ENCODE results near the gene INTS13. TPM values are rescaled to one million over a fixed set of nuclear protein-coding genes. Genes with fewer than 3 reads are reported as not detected.
A peak's percentile ranks its signal among the peaks of the same experiment; 100 is the strongest.

The INTS13 gene
- total and polyA plus RNA-seq, 2 donors (not counting 1 experiment from before 2014, with no cell fraction given), result 9.2 to 16.2 TPM

DNA sequence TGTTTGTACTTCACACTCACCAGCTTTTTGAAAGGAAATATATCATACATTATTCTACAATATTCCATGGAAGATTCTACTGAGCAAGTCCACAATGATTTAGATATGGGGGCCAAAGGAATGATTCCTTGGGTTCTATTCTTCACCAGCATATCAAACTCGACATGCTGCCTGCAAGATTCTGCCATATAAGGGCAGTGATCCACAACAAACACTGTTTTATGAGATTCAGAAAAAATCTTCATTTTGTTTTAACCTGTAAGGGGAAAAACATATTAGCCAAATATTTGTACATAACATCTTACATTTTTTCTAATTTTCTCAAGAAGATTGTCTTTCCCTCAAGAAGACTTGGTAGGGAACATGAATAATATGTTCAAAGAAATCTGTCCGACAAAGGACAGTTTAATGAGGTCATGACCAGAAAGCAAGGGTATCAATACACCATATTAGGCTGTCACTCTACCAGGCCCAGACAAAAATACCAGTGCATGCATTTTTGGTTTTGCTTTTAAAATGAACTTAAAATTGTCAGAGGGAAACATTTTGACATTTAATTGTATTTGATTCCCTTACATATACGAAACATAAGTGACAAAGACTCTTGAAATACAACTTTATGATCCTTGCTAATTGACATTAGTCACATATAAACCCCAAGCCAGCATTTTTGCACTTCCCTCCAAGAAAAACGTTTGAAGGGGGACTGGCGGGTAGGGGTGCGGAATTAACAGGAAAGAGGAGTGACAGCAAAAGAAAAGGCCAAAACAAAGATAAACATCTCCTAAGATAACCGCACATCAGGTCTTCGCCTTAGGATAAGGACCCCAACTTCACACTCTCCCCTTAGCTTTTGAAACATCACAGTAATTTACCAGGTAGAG, 980 bp downstream of the INTS13 start:
- peaks cover 72% of the 10 kb centered on the region for H3K79me2 ChIP-seq (ENCODE audit: control insufficient read depth, insufficient read depth, low read length)
- peak overlapping the region; percentile 79 for H3K9ac ChIP-seq (ENCODE audit: low read length)
- peaks cover 14 to 45% of the 10 kb centered on the region in 2 donors for H3K4me1 ChIP-seq (ENCODE audit: control insufficient read depth in 2 of 2, insufficient read depth in 2 of 2, low read length in 2 of 2)
- ATAC-seq (ENCODE audit: low read depth) (no peak), DNase-seq (no peak)
- peak overlapping the region; percentile 88 to 96 for H3K27ac ChIP-seq (ENCODE audit: low read length in 2 of 2)
- TF ChIP-seq EZH2 (IDR thresholded peaks at IDR 0.05; ENCODE audit: borderline replicate concordance, insufficient read depth, low read depth, low read length, poor library complexity, severe bottlenecking) (no peak), CTCF (IDR thresholded peaks at IDR 0.05) (no peak)
- Mint-ChIP-seq H3K9me3 (ENCODE audit: insufficient read depth) (no peaks in the 10 kb centered on the region), H3K27me3 (no peaks in the 10 kb centered on the region), H3K27ac (peak overlapping the region; percentile 99), H3K4me3 (peak overlapping the region; percentile 99), H3K4me1 (peaks cover 55% of the 10 kb centered on the region)
- peak overlapping the region; percentile 72 to 100 (median 98) for H3K4me3 ChIP-seq (ENCODE audit: control extremely low read depth in 1 of 5, extremely low read depth in 1 of 5, insufficient read depth in 1 of 5, low read depth in 2 of 5, low read length in 4 of 5)
- no peaks in the 10 kb centered on the region for H4K20me1 ChIP-seq (ENCODE audit: control insufficient read depth, insufficient read depth, low read length, poor library complexity, severe bottlenecking)
- H2AFZ ChIP-seq (ENCODE audit: insufficient read depth, low read depth, low read length, poor library complexity, severe bottlenecking), result peak overlapping the region; percentile 97
- WGBS (ENCODE audit: insufficient coverage), result no CpG with 5 or more reads among the region's 8 CpGs
- peaks cover 0 to 1% of the 10 kb centered on the region in 2 experiments for H3K36me3 ChIP-seq (replicated peaks in 1 of 2; ENCODE audit: control extremely low read depth in 1 of 2, control insufficient read depth in 1 of 2, extremely low read depth in 1 of 2, insufficient read depth in 2 of 2, low read length in 1 of 2)
- H3K27me3 ChIP-seq (replicated peaks in 1 of 4; ENCODE audit: control extremely low read depth in 1 of 4, control insufficient read depth in 3 of 4, insufficient read depth in 4 of 4, low read length in 3 of 4), result no peaks in the 10 kb centered on the region
- H3K4me2 ChIP-seq (replicated peaks; ENCODE audit: low read depth, low read length, poor library complexity, severe bottlenecking), result peak overlapping the region; percentile 78
- POLR2A ChIA-PET, result no interaction called here
- intact Hi-C loops (cut with micrococcal nuclease), result loop anchor here (5.0 to 10.0 kb wide), 4 partner anchors 208 to 1742 kb away; partner anchors contain the start of genes DNAI7, ETFRF1 and PPFIBP1
- CTCF ChIA-PET, result interaction anchor here (1.2 to 2.0 kb wide), 2 partner anchors 52 to 77 kb away, joined by 7 to 10 read pairs; partner anchors contain the start of gene TM7SF3
- H3K9me3 ChIP-seq (ENCODE audit: control extremely low read depth in 1 of 3, control insufficient read depth in 2 of 3, insufficient read depth in 1 of 3, low read length in 2 of 3), result no peaks in the 10 kb centered on the region

All from B cell (primary cell).